ENCODE data around the gene ADAP1. TPM values are rescaled to one million over a fixed set of nuclear protein-coding genes. Genes with fewer than 3 reads are reported as not detected.

ADAP1 gene
- total and polyA plus RNA-seq, 2 of the 13 experiments (the other 11 are each of a cell fraction or from before 2014, with no cell fraction given), result 10.5 to 24.6 TPM

GRCh38 chr7:934469-935163 lies 19.9 kb downstream of the ADAP1 start (continued):
- TF ChIP-seq, protein P1, sequence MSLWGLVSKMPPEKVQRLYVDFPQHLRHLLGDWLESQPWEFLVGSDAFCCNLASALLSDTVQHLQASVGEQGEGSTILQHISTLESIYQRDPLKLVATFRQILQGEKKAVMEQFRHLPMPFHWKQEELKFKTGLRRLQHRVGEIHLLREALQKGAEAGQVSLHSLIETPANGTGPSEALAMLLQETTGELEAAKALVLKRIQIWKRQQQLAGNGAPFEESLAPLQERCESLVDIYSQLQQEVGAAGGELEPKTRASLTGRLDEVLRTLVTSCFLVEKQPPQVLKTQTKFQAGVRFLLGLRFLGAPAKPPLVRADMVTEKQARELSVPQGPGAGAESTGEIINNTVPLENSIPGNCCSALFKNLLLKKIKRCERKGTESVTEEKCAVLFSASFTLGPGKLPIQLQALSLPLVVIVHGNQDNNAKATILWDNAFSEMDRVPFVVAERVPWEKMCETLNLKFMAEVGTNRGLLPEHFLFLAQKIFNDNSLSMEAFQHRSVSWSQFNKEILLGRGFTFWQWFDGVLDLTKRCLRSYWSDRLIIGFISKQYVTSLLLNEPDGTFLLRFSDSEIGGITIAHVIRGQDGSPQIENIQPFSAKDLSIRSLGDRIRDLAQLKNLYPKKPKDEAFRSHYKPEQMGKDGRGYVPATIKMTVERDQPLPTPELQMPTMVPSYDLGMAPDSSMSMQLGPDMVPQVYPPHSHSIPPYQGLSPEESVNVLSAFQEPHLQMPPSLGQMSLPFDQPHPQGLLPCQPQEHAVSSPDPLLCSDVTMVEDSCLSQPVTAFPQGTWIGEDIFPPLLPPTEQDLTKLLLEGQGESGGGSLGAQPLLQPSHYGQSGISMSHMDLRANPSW (CRISPR knock-in tag; IDR thresholded peaks at IDR 0.05; ENCODE audit: borderline replicate concordance), result no peak
- no peak for TF ChIP-seq SPEN (CRISPR knock-in tag; IDR thresholded peaks at IDR 0.05; ENCODE audit: low read depth)
- no peak for TF ChIP-seq RARG (CRISPR knock-in tag; IDR thresholded peaks at IDR 0.05; ENCODE audit: low read depth)
- TF ChIP-seq, protein P2, sequence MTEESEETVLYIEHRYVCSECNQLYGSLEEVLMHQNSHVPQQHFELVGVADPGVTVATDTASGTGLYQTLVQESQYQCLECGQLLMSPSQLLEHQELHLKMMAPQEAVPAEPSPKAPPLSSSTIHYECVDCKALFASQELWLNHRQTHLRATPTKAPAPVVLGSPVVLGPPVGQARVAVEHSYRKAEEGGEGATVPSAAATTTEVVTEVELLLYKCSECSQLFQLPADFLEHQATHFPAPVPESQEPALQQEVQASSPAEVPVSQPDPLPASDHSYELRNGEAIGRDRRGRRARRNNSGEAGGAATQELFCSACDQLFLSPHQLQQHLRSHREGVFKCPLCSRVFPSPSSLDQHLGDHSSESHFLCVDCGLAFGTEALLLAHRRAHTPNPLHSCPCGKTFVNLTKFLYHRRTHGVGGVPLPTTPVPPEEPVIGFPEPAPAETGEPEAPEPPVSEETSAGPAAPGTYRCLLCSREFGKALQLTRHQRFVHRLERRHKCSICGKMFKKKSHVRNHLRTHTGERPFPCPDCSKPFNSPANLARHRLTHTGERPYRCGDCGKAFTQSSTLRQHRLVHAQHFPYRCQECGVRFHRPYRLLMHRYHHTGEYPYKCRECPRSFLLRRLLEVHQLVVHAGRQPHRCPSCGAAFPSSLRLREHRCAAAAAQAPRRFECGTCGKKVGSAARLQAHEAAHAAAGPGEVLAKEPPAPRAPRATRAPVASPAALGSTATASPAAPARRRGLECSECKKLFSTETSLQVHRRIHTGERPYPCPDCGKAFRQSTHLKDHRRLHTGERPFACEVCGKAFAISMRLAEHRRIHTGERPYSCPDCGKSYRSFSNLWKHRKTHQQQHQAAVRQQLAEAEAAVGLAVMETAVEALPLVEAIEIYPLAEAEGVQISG (CRISPR knock-in tag; IDR thresholded peaks at IDR 0.05), result no peak
- TF ChIP-seq ZFP36L2 (CRISPR knock-in tag; IDR thresholded peaks at IDR 0.05), result no peak
- TF ChIP-seq CC2D1A (CRISPR knock-in tag; IDR thresholded peaks at IDR 0.05), result no peak
- no peak for TF ChIP-seq ZNF7 (CRISPR knock-in tag; IDR thresholded peaks at IDR 0.05)
- TF ChIP-seq ZNF326 (CRISPR knock-in tag; IDR thresholded peaks at IDR 0.05; ENCODE audit: borderline replicate concordance), result no peak
- no peak for TF ChIP-seq ZNF747 (CRISPR knock-in tag; IDR thresholded peaks at IDR 0.05; ENCODE audit: borderline replicate concordance)
- no peak for TF ChIP-seq ZNF101 (CRISPR knock-in tag; IDR thresholded peaks at IDR 0.05; ENCODE audit: borderline replicate concordance, low read depth)
- TF ChIP-seq NFIC (IDR thresholded peaks at IDR 0.05; ENCODE audit: low read length), result no peak
- no peak for TF ChIP-seq XBP1 (CRISPR knock-in tag; IDR thresholded peaks at IDR 0.05)
- no peak for TF ChIP-seq NFKB2 (CRISPR knock-in tag; IDR thresholded peaks at IDR 0.05; ENCODE audit: borderline replicate concordance)
